Fibroblast of villous mesenchyme (primary cell): ENCODE data around the gene KRTAP5-5. TPM values are rescaled to one million over a fixed set of nuclear protein-coding genes. Genes with fewer than 3 reads are reported as not detected.

Experiments used
- DNase-seq: peaks from one replicate; pipeline ENCODE4 v3.0.0-alpha.2; 2010; ENCODE audit warnings: low read depth
- H3K4me3 ChIP-seq: 2 replicates; pipeline ENCODE4 v1.5.1; 2011; ENCODE audit warnings: low read depth, mild to moderate bottlenecking, low read length
- CTCF ChIP-seq: IDR thresholded peaks from 2 replicates; pipeline ENCODE4 v1.5.1; 2012; ENCODE audit warnings: low read depth, mild to moderate bottlenecking, low read length; ENCODE audit not compliant: insufficient read depth
- total RNA-seq: library from RNA; depleted of rRNA; stranded (reverse); fragments of >200 nt; gene quantifications from 2 replicates; pipeline ENCODE4 v1.2.3, GENCODE V29; 2012

The KRTAP5-5 gene
- total RNA-seq, 1 donor: not detected

GRCh38 chr11:1679881-1680280 lies 50.3 kb downstream of the KRTAP5-5 start:
- no peak overlapping the region for H3K4me3 ChIP-seq
- no peak for DNase-seq
- no peak for TF ChIP-seq CTCF

Other genes with a start within 250 kb of the KRTAP5-5 start
- under 0.01 TPM in 2 replicates for gene BRSK2, start 239.8 kb upstream of the KRTAP5-5 start, total RNA-seq
- 16.1 and 16.8 TPM in 2 replicates for gene MOB2, start 143.0 kb upstream of the KRTAP5-5 start, total RNA-seq
- gene DUSP8, start 57.5 kb upstream of the KRTAP5-5 start, total RNA-seq: 0.64 and 0.86 TPM in 2 replicates
- gene KRTAP5-1, start 44.5 kb upstream of the KRTAP5-5 start, total RNA-seq: not detected in 2 replicates
- not detected in 2 replicates for gene KRTAP5-2, start 31.5 kb upstream of the KRTAP5-5 start, total RNA-seq
- gene KRTAP5-3, start 21.3 kb upstream of the KRTAP5-5 start, total RNA-seq: not detected in 2 replicates
- gene KRTAP5-4, start 7.6 kb upstream of the KRTAP5-5 start, total RNA-seq: not detected in 2 replicates
- gene KRTAP5-6, start 67.4 kb downstream of the KRTAP5-5 start, total RNA-seq: not detected in 2 replicates
- gene IFITM10, start 120.8 kb downstream of the KRTAP5-5 start, total RNA-seq: 0.32 and 0.43 TPM in 2 replicates
- gene CTSD, start 134.2 kb downstream of the KRTAP5-5 start, total RNA-seq: 63.9 and 84.1 TPM in 2 replicates
- gene SYT8, start 205.2 kb downstream of the KRTAP5-5 start, total RNA-seq: under 0.01 TPM in 1 of 2 replicates, not detected in the other
- gene TNNI2, start 209.2 kb downstream of the KRTAP5-5 start, total RNA-seq: not detected in 2 replicates
- 0.32 TPM in 1 of 2 replicates, not detected in the other for gene LSP1, start 223.3 kb downstream of the KRTAP5-5 start, total RNA-seq